Loucy (cell line): ENCODE results near the gene ABCE1.

Source experiments
- H2AFZ ChIP-seq: fragments of 200-600 bp; sonication (generic); 2 replicates; pipeline ENCODE4 v1.6.0; 2016; ENCODE audit warnings: antibody characterized with exemption, mild to moderate bottlenecking, low read length, moderate library complexity
- H3F3A ChIP-seq: fragments of 200-600 bp; 2 replicates; pipeline ENCODE4 v1.6.0; 2016; ENCODE audit warnings: antibody characterized with exemption, low read depth, mild to moderate bottlenecking
- H3K27me3 ChIP-seq: fragments of 200-600 bp; sonication (generic); 2 replicates; pipeline ENCODE4 v1.6.1; 2014; ENCODE audit warnings: low read length, mild to moderate bottlenecking; ENCODE audit not compliant: insufficient read depth, poor library complexity, severe bottlenecking
- H3K36me3 ChIP-seq: fragments of 200-600 bp; sonication (generic); 2 replicates; pipeline ENCODE4 v1.6.1; 2016; ENCODE audit warnings: low read length; ENCODE audit not compliant: insufficient read depth
- H3K4me1 ChIP-seq: fragments of 200-600 bp; sonication (generic); 2 replicates; pipeline ENCODE4 v1.5.1; 2014; ENCODE audit warnings: low read length, mild to moderate bottlenecking; ENCODE audit not compliant: insufficient read depth, poor library complexity, severe bottlenecking
- H3K4me2 ChIP-seq: fragments of 200-600 bp; sonication (generic); 2 replicates; pipeline ENCODE4 v1.6.0; 2014; ENCODE audit warnings: antibody characterized with exemption, low read length, low read depth, mild to moderate bottlenecking; ENCODE audit not compliant: poor library complexity, severe bottlenecking
- H3K4me3 ChIP-seq: fragments of 200-600 bp; sonication (generic); 2 replicates; pipeline ENCODE4 v1.5.1; 2014; ENCODE audit warnings: low read length, mild to moderate bottlenecking, mixed read lengths; ENCODE audit not compliant: poor library complexity, severe bottlenecking
- H3K79me2 ChIP-seq: fragments of 200-600 bp; sonication (generic); 2 replicates; pipeline ENCODE4 v1.6.1; 2014; ENCODE audit warnings: low read length; ENCODE audit not compliant: insufficient read depth
- H3K9ac ChIP-seq: fragments of 200-600 bp; sonication (generic); 2 replicates; pipeline ENCODE4 v1.6.0; 2014; ENCODE audit warnings: mild to moderate bottlenecking, low read depth, low read length, moderate library complexity; ENCODE audit not compliant: poor library complexity, severe bottlenecking
- H3K9me2 ChIP-seq: fragments of 200-600 bp; sonication (generic); replicated peaks from 2 replicates; pipeline ENCODE4 v1.6.1; 2016; ENCODE audit warnings: low read depth, low read length, mixed read lengths
- H3K9me3 ChIP-seq: fragments of 200-600 bp; sonication (generic); 2 replicates; pipeline ENCODE4 v1.6.1; 2014; ENCODE audit warnings: mild to moderate bottlenecking, antibody characterized with exemption, low read length, low read depth; ENCODE audit not compliant: insufficient read depth
- H4K20me1 ChIP-seq: fragments of 200-600 bp; sonication (generic); 2 replicates; pipeline ENCODE4 v1.6.0; 2014; ENCODE audit warnings: antibody characterized with exemption, low read length, mild to moderate bottlenecking; ENCODE audit not compliant: insufficient read depth, poor library complexity, severe bottlenecking
- EZH2phosphoT487 ChIP-seq: fragments of 200-600 bp; IDR thresholded peaks from 2 replicates; pipeline ENCODE4 v1.6.1; 2018; ENCODE audit warnings: antibody characterized with exemption, mild to moderate bottlenecking, moderate library complexity, borderline replicate concordance
- TF ChIP-seq, protein P1 (sequence below): fragments of 200-600 bp; sonication (generic); conservative IDR thresholded peaks from 2 replicates; pipeline ENCODE4 v1.5.1; 2014; ENCODE audit warnings: mild to moderate bottlenecking, antibody characterized with exemption, low read length

Gene ABCE1

DNA sequence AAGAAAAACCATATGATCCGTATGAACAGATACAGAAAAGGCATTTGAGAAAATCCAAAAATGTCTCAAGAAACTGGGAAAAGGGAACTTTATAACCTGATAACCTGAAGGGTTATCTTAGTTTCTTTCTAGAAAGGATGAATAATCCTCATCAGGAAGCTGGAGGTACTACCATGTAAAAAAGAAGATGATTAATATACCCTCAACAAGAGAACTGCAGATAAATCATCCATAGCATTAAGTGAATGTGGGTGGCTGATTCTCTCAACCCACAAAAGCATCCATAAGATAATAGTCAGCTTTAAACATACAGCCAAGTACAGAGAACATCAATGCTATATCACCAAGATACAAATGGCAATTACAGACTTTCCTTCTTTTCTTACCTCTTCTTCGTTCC, 26.6 kb upstream of the ABCE1 start:
- H3K4me3 ChIP-seq, result no peak overlapping the region
- no peaks in the 10 kb centered on the region for H3K27me3 ChIP-seq
- H3K9ac ChIP-seq, result no peak overlapping the region
- H4K20me1 ChIP-seq, result no peaks in the 10 kb centered on the region
- no peaks in the 10 kb centered on the region for H3K9me2 ChIP-seq
- H3K36me3 ChIP-seq, result peaks cover 13% of the 10 kb centered on the region; the same call in 1 of the 2 replicates
- no peaks in the 10 kb centered on the region for H3K9me3 ChIP-seq
- no peak overlapping the region for H2AFZ ChIP-seq
- H3F3A ChIP-seq, result no peaks in the 10 kb centered on the region
- H3K4me1 ChIP-seq, result peaks cover 17% of the 10 kb centered on the region
- TF ChIP-seq EZH2phosphoT487, result no peak
- TF ChIP-seq, protein P1, sequence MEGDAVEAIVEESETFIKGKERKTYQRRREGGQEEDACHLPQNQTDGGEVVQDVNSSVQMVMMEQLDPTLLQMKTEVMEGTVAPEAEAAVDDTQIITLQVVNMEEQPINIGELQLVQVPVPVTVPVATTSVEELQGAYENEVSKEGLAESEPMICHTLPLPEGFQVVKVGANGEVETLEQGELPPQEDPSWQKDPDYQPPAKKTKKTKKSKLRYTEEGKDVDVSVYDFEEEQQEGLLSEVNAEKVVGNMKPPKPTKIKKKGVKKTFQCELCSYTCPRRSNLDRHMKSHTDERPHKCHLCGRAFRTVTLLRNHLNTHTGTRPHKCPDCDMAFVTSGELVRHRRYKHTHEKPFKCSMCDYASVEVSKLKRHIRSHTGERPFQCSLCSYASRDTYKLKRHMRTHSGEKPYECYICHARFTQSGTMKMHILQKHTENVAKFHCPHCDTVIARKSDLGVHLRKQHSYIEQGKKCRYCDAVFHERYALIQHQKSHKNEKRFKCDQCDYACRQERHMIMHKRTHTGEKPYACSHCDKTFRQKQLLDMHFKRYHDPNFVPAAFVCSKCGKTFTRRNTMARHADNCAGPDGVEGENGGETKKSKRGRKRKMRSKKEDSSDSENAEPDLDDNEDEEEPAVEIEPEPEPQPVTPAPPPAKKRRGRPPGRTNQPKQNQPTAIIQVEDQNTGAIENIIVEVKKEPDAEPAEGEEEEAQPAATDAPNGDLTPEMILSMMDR, result no peak
- no peak overlapping the region for H3K4me2 ChIP-seq
- H3K79me2 ChIP-seq, result peaks cover 44% of the 10 kb centered on the region

DNA sequence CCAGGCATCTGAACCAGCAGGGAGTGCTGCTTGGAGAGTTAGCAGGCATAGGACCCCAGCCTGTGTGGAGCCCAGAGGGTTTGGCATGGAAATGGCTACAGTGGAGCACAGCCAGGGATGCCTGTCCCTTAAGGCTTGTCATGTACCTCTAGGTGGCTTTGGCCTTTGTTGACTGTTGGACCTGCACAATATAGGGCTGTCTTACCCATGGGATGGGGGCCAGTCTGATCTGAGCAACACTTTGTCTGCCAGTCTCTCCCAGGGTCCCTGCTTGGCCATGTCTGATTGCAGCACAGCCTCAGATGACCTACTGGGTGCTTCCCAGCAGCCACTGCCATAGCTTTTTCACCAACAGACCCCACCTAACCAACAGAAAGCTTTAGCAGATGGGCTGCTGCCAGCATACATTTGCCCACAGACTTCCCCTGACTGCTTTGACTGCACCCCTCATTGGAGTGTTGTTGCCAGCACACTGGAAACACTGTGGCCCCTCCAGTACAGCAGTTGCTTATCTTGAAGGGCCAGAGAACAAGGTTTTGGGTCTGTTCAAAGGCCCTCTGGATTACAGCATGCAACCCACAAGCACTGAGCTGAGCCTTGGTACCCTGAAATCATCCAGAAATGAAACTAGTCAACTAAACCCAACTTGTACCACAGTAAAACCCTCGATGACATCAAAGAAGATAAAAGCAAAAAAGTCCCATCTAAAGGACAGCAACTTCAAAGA, 22.2 kb upstream of the ABCE1 start:
- Histone ChIP-seq H2AFZ (no peak overlapping the region), H3K36me3 (peaks cover 28% of the 10 kb centered on the region), H3K9ac (no peak overlapping the region), H3K4me1 (peaks cover 15% of the 10 kb centered on the region), H4K20me1 (no peaks in the 10 kb centered on the region), H3K9me3 (peaks cover 5% of the 10 kb centered on the region; the same call in 1 of the 2 replicates), H3F3A (no peaks in the 10 kb centered on the region), H3K9me2 (no peaks in the 10 kb centered on the region), H3K4me2 (peak overlapping the region; percentile 26), H3K27me3 (no peaks in the 10 kb centered on the region), H3K4me3 (no peak overlapping the region), H3K79me2 (peaks cover 58% of the 10 kb centered on the region)
- TF ChIP-seq, protein P1, result no peak
- TF ChIP-seq EZH2phosphoT487, result no peak

DNA sequence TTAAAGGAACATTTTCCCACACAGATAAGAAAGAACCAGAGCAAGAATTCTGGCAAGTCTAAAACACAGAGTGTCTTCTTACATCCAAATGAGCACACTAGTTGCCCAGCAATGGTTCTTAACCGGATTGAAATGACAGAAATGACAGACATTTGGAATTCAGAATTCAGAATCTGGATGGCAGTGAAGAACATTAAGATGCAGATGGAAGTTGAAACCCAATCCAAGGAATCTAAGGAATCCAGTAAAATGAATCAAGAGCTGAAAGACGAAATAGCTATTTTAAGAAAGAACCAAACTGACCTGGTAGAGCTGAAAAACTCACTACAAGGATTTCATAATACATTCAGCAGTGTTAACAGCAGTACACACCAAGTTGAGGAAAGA, 21.6 kb upstream of the ABCE1 start:
- Histone ChIP-seq H2AFZ (no peak overlapping the region), H3K4me1 (peaks cover 15% of the 10 kb centered on the region), H3K4me3 (no peak overlapping the region), H4K20me1 (no peaks in the 10 kb centered on the region), H3F3A (no peaks in the 10 kb centered on the region), H3K27me3 (no peaks in the 10 kb centered on the region), H3K36me3 (peaks cover 28% of the 10 kb centered on the region), H3K9me3 (peaks cover 5% of the 10 kb centered on the region; the same call in 1 of the 2 replicates), H3K4me2 (peak overlapping the region; percentile 26), H3K9ac (no peak overlapping the region), H3K79me2 (peaks cover 57% of the 10 kb centered on the region), H3K9me2 (no peaks in the 10 kb centered on the region)
- TF ChIP-seq, protein P1, result no peak
- no peak for TF ChIP-seq EZH2phosphoT487
